HG02970 (cell line): ENCODE data around the gene MSL1.

Experiments used
- ATAC-seq: cut with Tn5 transposase; IDR thresholded peaks from one replicate; pipeline ENCODE4 v1.9.1; 2021; ENCODE audit warnings: mild to moderate bottlenecking, moderate library complexity, moderate number of reproducible peaks; ENCODE audit not compliant: unreplicated experiment, low FRiP score

Gene MSL1

GRCh38 chr17:40121181-40122135 is at the start of gene MSL1:
MSL1 (plus strand) TSS chr17:40121971; CDS start chr17:40122613, 642 bp downstream.
- ATAC-seq = peak; percentile 61

- ATAC-seq = no peak
Observed at GRCh38 chr17:40072040-40072734, 49.6 kb upstream of the MSL1 start.

- no peak for ATAC-seq
Observed at GRCh38 chr17:40072735-40073346, 48.9 kb upstream of the MSL1 start.

GRCh38 chr17:40073454-40074174 is 48.2 kb upstream of the MSL1 start:
- ATAC-seq = no peak

GRCh38 chr17:40074175-40074512 is 47.6 kb upstream of the MSL1 start:
- ATAC-seq = no peak

GRCh38 chr17:40074871-40075200 is 46.9 kb upstream of the MSL1 start:
- no peak for ATAC-seq

- ATAC-seq = no peak
Observed at GRCh38 chr17:40075201-40075941, 46.4 kb upstream of the MSL1 start.

- ATAC-seq = no peak
Observed at GRCh38 chr17:40075942-40076498, 45.8 kb upstream of the MSL1 start.

- no peak for ATAC-seq
Observed at GRCh38 chr17:40076591-40076990, 45.2 kb upstream of the MSL1 start.

- ATAC-seq = no peak
Observed at GRCh38 chr17:40079545-40079944, 42.2 kb upstream of the MSL1 start.

- ATAC-seq = no peak
Observed at GRCh38 chr17:40084477-40084876, 37.3 kb upstream of the MSL1 start.

- no peak for ATAC-seq
Observed at GRCh38 chr17:40086150-40087044, 35.4 kb upstream of the MSL1 start.

- ATAC-seq = no peak
Observed at GRCh38 chr17:40087049-40087794, 34.5 kb upstream of the MSL1 start.

- no peak for ATAC-seq
Observed at GRCh38 chr17:40087903-40088718, 33.7 kb upstream of the MSL1 start.

GRCh38 chr17:40089077-40089895 is 32.5 kb upstream of the MSL1 start:
- ATAC-seq = no peak
